Ascending aorta (tissue), 2 donors: ENCODE data around the gene AMPD1. TPM values are rescaled to one million over a fixed set of nuclear protein-coding genes. Genes with fewer than 3 reads are reported as not detected.

ENCODE experiments used
- DNase-seq, 2 donors: peaks; one replicate each; pipeline ENCODE4 v3.0.0-alpha.2; 2019; ENCODE audit warnings: low spot score in 2 of 2
- H3K27ac ChIP-seq, 2 donors: fragments of 200-600 bp; sonication (generic); one replicate each; pipeline ENCODE4 v1.5.1; 2016 to 2017; ENCODE audit warnings: mild to moderate bottlenecking in 1 of 2
- H3K27me3 ChIP-seq: fragments of 200-600 bp; sonication (generic); one replicate; pipeline ENCODE4 v1.5.1; 2017
- H3K36me3 ChIP-seq, 2 donors: fragments of 200-600 bp; sonication (generic); one replicate each; pipeline ENCODE4 v1.5.1; 2016
- H3K4me1 ChIP-seq, 2 donors: fragments of 200-600 bp; sonication (generic); one replicate each; pipeline ENCODE4 v1.5.1; 2016 to 2017; ENCODE audit warnings: mild to moderate bottlenecking in 1 of 2
- H3K4me3 ChIP-seq, 2 donors: fragments of 200-600 bp; sonication (generic); one replicate each; pipeline ENCODE4 v1.5.1; 2016 to 2017; ENCODE audit warnings: mild to moderate bottlenecking in 1 of 2
- H3K9me3 ChIP-seq, 2 donors: fragments of 200-600 bp; sonication (generic); one replicate each; pipeline ENCODE4 v1.5.1; 2016
- CTCF ChIP-seq, 3 experiments: fragments of 200-600 bp in 2 of 3; fragments of 450-650 bp in 1 of 3; sonication (generic) in 2 of 3; IDR thresholded peaks; one replicate each; pipeline ENCODE4 v1.5.1; 2016 to 2019; ENCODE audit warnings: antibody characterized with exemption in 3 of 3, mild to moderate bottlenecking in 1 of 3, moderate library complexity in 1 of 3
- intact Hi-C: fragments of 100-400 bp; cut with DNase I; formaldehyde crosslinking; loops from one replicate; pipeline ENCODE4 v1.15.1; 2023
- total RNA-seq: library from RNA; depleted of rRNA; stranded (reverse); fragments of >200 nt; gene quantifications from one replicate; pipeline ENCODE4 v1.1.0, GENCODE V29; 2016

Gene AMPD1
- total RNA-seq, 1 donor from 2014 or later = not detected

GRCh38 chr1:114688526-114688925 is 6.8 kb downstream of the AMPD1 start:
- no peaks in the 10 kb centered on the region for H3K36me3 ChIP-seq

GRCh38 chr1:114685851-114686250 is 9.5 kb downstream of the AMPD1 start:
- intact Hi-C loops = no loop called here
- no peak for TF ChIP-seq CTCF (IDR thresholded peaks at IDR 0.05)
- no peaks in the 10 kb centered on the region for H3K36me3 ChIP-seq

More at GRCh38 chr1:114688526-114688925, 6.8 kb downstream of the AMPD1 start:
- Histone ChIP-seq H3K27me3 (no peaks in the 10 kb centered on the region), H3K9me3 (no peaks in the 10 kb centered on the region), H3K4me3 (no peak overlapping the region), H3K4me1 (no peaks in the 10 kb centered on the region), H3K27ac (no peak overlapping the region)
- TF ChIP-seq CTCF (IDR thresholded peaks at IDR 0.05) = no peak
- intact Hi-C loops = no loop called here
- no peak for DNase-seq

GRCh38 chr1:114677691-114678090 is 17.7 kb downstream of the AMPD1 start:
- Histone ChIP-seq H3K9me3 (no peaks in the 10 kb centered on the region), H3K27me3 (no peaks in the 10 kb centered on the region)
- intact Hi-C loops = loop anchor here (10.0 kb wide), 1 partner anchor 407 kb away; the partner anchor contains the start of gene TSPAN2

More at GRCh38 chr1:114685851-114686250, 9.5 kb downstream of the AMPD1 start:
- no peak for DNase-seq
- Histone ChIP-seq H3K27ac (no peak overlapping the region), H3K4me1 (no peaks in the 10 kb centered on the region), H3K9me3 (no peaks in the 10 kb centered on the region), H3K4me3 (no peak overlapping the region), H3K27me3 (no peaks in the 10 kb centered on the region)

GRCh38 chr1:114676115-114676514 is 19.2 kb downstream of the AMPD1 start:
- intact Hi-C loops = loop anchor here (10.0 kb wide), 1 partner anchor 409 kb away; the partner anchor contains the start of gene TSPAN2
- no peak for TF ChIP-seq CTCF (IDR thresholded peaks at IDR 0.05)
- Histone ChIP-seq H3K4me3 (no peak overlapping the region), H3K36me3 (no peaks in the 10 kb centered on the region), H3K4me1 (no peaks in the 10 kb centered on the region), H3K9me3 (no peaks in the 10 kb centered on the region), H3K27me3 (no peaks in the 10 kb centered on the region), H3K27ac (no peak overlapping the region)
- no peak for DNase-seq

More at GRCh38 chr1:114677691-114678090, 17.7 kb downstream of the AMPD1 start:
- H3K27ac ChIP-seq = no peak overlapping the region
- no peaks in the 10 kb centered on the region for H3K4me1 ChIP-seq
- no peak for TF ChIP-seq CTCF (IDR thresholded peaks at IDR 0.05)
- no peak for DNase-seq
- H3K36me3 ChIP-seq = no peaks in the 10 kb centered on the region
- H3K4me3 ChIP-seq = no peak overlapping the region

GRCh38 chr1:114671939-114672275 is 23.4 kb downstream of the AMPD1 start:
- Histone ChIP-seq H3K36me3 (no peaks in the 10 kb centered on the region), H3K27me3 (no peaks in the 10 kb centered on the region), H3K4me3 (no peak overlapping the region), H3K27ac (no peak overlapping the region), H3K4me1 (no peaks in the 10 kb centered on the region), H3K9me3 (no peaks in the 10 kb centered on the region)
- intact Hi-C loops = loop anchor here (5.0 to 10.0 kb wide), 3 partner anchors 160 to 413 kb away; partner anchors contain the start of genes TRIM33 and TSPAN2
- no peak for TF ChIP-seq CTCF (IDR thresholded peaks at IDR 0.05)
- no peak for DNase-seq
